HG02885 (cell line): ENCODE data around the gene CDH23.

Experiments
- ATAC-seq: cut with Tn5 transposase; IDR thresholded peaks from one replicate; pipeline ENCODE4 v1.9.1; 2021; ENCODE audit warnings: mild to moderate bottlenecking; ENCODE audit not compliant: unreplicated experiment, poor library complexity

The CDH23 gene

GRCh38 chr10:71526653-71527052 is 129.9 kb downstream of the CDH23 start:
- no peak for ATAC-seq

- ATAC-seq: no peak
Observed at GRCh38 chr10:71527135-71527534, 130.4 kb downstream of the CDH23 start.

DNA sequence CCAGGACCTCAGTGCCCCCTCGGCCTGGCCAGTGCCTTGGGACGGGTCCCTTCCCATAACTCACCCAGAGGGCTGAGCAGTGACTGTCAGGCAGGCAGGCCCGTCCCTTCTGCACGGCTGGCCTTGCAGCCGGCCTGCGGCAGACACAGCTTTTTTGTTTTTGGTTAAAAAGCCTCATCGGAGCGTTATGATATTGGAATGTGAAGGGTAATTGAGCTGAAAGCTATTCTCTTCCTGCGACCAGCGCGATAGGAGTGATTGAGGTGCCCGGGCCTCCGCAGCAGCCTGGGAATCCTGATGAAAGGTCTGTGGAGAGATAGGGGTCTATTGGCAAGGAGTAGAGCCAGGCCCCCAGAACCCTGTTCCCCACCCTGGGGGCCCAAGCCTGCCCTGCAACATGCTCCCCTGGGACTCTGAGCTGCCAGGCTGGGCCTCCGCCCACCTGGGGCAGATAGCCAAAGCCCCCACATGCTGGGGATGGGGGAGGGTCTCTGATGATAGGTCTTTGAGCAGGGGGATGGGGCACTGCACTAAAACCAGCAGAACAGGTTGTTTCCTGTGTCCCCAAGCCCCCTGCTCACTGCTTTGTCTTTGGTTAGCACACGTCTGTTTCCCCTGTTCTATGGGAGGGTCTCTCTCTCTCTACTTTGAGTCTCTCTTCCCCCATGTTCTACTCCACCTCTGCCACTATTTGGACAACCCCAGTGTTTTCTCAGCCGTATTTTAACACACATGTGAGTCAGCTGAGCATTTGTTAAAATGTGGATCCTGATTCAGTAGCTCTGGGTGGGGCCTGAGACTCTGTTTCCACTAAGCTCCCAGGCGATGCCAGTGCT is 131.9 kb downstream of the CDH23 start:
- ATAC-seq: no peak

- ATAC-seq: no peak
Observed at GRCh38 chr10:71529207-71529827, 132.6 kb downstream of the CDH23 start.

DNA sequence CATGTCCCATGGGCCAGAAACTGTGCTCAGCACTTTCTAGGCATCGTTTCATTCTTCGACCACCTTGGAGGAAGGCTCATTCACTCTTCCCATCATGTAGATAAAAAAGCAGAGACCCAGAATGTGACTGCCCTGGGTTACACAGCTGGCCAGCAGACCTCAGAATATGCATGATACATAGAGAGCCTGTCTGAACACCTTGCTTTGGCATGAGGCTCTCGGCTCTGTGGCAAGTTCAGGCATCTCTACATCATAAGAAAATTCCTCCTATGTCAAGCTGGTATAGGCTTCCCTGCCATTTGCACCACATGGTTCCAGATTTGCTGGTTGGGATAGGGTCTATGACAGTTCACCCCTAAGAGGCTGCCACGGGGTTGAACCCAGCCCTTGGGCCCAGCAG is 134.1 kb downstream of the CDH23 start:
- ATAC-seq: no peak

- peak; percentile 53 for ATAC-seq
Observed at GRCh38 chr10:71531485-71532446, 135.0 kb downstream of the CDH23 start.

GRCh38 chr10:71532878-71533277 is 136.2 kb downstream of the CDH23 start:
- no peak for ATAC-seq

- no peak for ATAC-seq
Observed at GRCh38 chr10:71533936-71534335, 137.2 kb downstream of the CDH23 start.

- no peak for ATAC-seq
Observed at GRCh38 chr10:71534568-71535194, 138.0 kb downstream of the CDH23 start.

DNA sequence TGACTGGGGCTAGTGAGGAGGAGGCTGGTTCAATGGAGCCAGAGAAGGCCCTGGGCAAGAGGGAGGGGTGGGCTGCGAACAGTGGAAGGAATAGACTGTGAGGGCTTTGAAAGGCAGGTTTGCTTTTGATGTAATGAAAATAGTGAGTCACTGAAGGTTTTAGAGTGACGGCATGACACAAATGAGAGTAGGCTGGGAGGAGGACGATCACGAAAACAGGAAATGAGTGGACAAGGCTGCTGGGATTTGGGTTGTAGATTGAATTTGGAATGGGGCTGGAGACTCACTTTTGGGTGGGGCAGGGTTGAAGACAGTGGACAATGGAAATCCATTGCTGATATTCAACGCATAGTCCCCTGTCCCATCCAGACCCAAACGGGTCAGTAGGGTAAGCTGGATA is 139.6 kb downstream of the CDH23 start:
- no peak for ATAC-seq

DNA sequence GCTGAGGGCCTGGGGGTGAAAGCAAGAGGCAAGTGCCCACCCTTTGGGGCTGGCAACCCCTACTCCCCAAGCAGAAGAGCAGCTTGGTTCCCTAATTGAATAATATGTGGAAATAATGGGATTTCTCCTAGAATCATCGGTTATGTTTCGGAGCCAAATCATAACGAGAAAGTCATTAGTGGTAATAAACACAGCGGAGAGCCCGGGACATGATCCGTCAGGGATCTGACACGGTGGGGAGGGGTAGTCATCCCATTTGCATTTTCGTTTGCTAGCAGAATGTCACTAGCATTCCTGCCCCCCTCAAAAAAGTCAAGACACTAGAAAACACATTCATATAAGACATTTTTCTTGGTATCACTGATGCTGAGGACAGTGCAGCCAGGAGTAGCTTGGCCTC is 140.4 kb downstream of the CDH23 start:
- no peak for ATAC-seq

- no peak for ATAC-seq
Observed at GRCh38 chr10:71537681-71538080, 141.0 kb downstream of the CDH23 start.

GRCh38 chr10:71538608-71539260 is 142.0 kb downstream of the CDH23 start:
- ATAC-seq: no peak

DNA sequence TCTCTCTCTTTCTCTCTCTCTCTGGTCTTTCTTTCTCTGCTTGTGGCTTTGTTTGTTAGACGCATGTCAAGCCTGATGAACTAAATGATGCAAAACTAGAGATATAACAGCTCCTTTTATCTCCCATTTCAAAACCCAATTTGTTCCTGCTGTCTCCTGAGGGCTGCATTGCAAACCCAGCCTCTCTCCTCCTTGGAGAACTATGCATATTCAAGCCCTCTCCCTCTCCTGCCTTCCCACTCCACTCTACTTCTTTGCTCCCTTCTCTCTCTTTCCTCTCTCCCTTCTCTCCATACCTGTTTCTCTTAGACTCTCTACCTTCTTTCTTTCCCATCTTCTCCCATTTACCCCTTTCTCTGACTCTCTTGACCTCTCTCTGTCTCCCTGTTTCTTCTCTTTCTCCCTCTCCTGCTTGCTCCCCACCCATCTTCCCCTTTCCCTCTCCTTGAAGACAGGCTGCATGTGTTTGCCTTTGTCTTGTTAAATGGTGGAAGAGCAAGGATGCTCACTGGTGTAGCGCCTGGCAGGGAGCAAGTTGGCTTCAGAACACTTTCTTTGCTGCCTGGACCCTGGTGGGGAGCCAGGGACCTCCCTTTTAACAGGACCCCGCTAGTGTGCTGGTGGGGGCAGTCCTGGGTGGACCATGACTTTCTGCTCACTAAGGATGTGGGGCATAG is 142.9 kb downstream of the CDH23 start:
- ATAC-seq: no peak

GRCh38 chr10:71542478-71542877 is 145.8 kb downstream of the CDH23 start:
- no peak for ATAC-seq

DNA sequence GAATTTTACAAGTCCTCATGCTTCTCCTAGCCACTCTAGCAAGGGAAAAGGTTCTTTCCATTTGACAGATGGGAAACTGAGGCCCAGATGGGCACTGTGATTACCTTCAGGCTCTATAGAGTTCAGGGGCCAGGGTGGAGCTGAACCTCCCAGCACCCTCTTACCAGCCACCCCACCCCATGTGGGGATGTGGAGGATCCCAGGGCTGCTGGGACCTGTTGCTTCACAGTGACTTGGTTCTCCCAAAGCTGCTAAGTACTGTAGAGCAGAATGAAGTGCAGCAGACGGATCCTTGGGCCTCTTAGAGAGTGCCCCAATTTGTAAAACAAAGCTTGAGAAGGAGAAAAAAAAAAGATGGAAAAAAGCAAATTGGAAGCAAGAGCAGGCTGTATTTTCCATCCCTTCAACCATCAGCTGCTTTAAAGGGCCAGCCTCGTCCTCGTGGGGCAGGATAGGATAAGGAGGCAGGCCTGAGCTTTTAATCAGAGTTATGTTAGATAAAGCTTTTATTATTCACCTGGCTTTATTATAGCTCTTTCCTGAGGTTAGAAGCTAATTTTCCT is 147.0 kb downstream of the CDH23 start:
- ATAC-seq: no peak

DNA sequence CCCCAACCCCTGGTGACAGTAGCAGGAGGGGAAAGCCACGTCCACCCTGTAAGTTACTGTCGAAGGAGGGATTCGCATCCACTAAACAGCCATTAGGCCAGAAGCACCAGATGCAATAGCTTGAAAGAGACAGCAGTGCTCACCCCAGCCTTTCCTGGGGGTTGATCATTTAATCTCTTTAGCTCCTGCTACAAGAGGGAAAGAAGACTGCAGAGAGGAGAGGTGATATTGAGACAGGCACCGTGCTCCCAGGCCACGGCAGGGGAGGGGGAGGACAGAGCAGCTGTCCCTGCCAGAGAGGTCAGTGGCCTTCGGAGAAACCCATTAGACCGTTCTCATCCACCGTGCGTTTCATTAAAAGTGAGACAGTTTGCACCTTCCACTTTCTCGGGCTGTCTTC is 148.3 kb downstream of the CDH23 start:
- ATAC-seq: no peak

DNA sequence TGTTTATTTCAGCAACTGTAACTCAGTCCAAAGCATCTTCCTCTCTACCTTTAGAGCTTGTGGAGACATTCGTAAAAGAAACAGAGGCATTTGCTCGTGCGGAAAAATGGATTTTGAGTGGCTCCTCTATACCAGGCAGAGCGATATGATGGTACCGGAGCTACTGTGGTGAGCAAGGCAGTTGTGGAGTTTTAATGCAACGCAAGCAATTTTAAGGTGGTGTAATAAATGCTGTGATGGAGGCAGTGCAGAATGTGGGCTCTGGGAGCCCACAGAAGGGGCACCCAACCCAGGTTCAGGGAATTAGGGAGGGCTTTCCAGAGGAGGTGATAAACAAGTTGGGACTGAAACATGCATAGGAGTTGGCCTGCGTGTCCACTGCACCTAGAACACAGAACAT is 149.5 kb downstream of the CDH23 start:
- ATAC-seq: no peak

DNA sequence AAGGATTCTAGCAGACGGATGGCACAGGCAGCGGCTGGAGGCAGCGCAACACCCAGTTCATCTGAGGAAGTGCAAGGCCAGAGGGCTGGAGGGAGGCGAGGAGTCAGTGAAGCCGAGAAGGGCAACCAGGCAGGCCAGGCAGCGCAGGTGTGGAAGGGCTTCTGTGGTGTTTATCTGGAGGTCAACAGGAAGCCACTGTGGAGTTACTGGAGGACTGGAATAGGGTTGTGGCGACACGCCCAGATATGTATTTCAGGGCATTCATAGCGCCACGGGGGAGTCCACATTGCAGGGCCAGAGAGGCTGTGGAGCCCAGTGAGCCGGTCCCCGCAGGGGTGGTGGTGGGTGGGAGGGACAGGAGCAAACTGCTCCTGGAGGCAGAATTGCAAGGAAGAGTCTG is 150.6 kb downstream of the CDH23 start:
- no peak for ATAC-seq
